IPS-15b (cell line): ENCODE measurements around the gene NEURL4.
A peak's percentile ranks its signal among the peaks of the same experiment; 100 is the strongest.

ENCODE experiments used
- H3K27me3 ChIP-seq: one replicate; pipeline ENCODE4 v1.6.1; 2013; ENCODE audit warnings: low read length; ENCODE audit not compliant: control insufficient read depth, insufficient read depth
- H3K36me3 ChIP-seq: one replicate; pipeline ENCODE4 v1.6.1; 2013; ENCODE audit warnings: low read length; ENCODE audit not compliant: control insufficient read depth, insufficient read depth
- H3K4me1 ChIP-seq: one replicate; pipeline ENCODE4 v1.6.1; 2013; ENCODE audit warnings: mild to moderate bottlenecking, low read length; ENCODE audit not compliant: control insufficient read depth, insufficient read depth
- H3K4me3 ChIP-seq: one replicate; pipeline ENCODE4 v1.5.1; 2013; ENCODE audit warnings: low read depth, low read length
- H3K9ac ChIP-seq: one replicate; pipeline ENCODE4 v1.6.1; 2013; ENCODE audit warnings: low read depth, mild to moderate bottlenecking, low read length
- H3K9me3 ChIP-seq: one replicate; pipeline ENCODE4 v1.6.1; 2013; ENCODE audit warnings: mild to moderate bottlenecking, low read length; ENCODE audit not compliant: control insufficient read depth, insufficient read depth

The NEURL4 gene

DNA sequence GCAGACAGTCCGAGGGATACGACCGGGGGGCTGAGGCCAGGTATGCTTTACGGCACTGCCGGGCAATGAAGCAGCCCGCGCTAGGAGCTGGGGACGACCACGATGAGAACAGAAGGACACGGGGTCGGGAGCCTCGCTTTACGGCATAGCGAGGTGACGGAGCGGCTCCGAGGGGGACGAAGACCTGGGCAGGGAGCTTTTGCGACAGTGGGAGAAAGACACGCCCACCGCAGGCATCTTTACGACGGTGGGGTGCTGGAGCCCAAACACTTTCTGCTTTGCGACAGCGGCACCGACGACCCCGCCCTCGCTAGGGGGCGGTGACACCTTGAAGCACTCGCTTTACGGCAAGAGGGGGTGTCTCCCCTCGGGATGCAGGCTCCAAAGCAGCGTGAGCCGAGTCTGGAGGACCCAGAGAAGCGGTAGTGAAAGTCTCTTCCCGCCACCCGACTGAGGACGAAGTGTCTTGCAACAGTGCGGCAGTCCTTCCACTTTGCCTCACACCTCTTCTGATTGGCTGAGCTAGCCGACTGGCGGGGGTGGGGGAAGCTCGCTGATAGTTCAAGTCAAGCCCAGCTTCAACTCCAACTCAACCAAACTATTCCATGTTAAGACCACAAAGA is 350 bp upstream of the NEURL4 start:
- peak overlapping the region; percentile 97 for H3K4me3 ChIP-seq
- H3K9ac ChIP-seq = peak overlapping the region; percentile 71
- no peaks in the 10 kb centered on the region for H3K27me3 ChIP-seq
- H3K36me3 ChIP-seq = peaks cover 16% of the 10 kb centered on the region
- H3K4me1 ChIP-seq = no peaks in the 10 kb centered on the region
- no peaks in the 10 kb centered on the region for H3K9me3 ChIP-seq

DNA sequence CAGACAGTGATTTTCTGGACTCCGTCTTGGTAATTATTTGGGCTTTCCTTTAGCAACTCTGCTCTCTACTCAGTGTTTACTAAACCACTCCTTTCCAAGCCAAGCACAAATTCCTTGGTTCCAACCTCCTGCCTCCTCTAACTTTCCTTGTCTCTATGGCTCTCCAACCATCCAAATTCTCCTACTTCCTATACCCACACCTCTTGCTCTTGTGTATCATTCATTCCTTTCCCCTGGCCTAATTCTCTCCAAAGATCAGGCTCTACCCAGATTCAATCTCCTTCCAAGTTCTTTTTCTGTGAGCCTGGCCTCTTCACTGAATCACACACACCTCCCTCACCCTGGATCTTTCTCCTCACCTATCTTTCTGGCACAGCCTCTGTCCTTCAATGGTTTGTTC is 1.1 kb downstream of the NEURL4 start:
- Histone ChIP-seq H3K4me3 (peak overlapping the region; percentile 97), H3K9me3 (no peaks in the 10 kb centered on the region), H3K36me3 (peaks cover 31% of the 10 kb centered on the region), H3K4me1 (no peaks in the 10 kb centered on the region), H3K9ac (no peak overlapping the region), H3K27me3 (no peaks in the 10 kb centered on the region)

DNA sequence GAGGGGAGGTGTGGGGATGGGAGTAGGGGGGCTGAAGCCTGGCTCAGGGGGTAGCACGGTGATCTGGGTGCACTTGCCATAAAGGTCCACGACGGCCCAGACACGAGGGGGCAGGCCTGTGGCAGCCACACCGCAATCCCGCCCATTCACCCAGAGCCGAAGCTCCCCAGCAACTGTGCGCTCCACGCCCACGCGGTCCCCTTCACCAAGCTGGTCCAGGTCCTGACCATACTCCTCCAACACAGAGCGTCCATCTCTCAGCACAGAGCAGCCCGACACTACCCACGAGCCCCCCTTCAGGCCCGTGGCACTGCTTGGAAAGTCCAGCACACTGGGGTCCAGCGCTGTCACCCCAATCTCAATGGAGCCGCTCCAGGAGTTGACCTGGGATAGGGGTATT is 1.6 kb downstream of the NEURL4 start:
- Histone ChIP-seq H3K9me3 (no peaks in the 10 kb centered on the region), H3K36me3 (peaks cover 36% of the 10 kb centered on the region), H3K27me3 (no peaks in the 10 kb centered on the region), H3K9ac (no peak overlapping the region), H3K4me3 (no peak overlapping the region), H3K4me1 (no peaks in the 10 kb centered on the region)

DNA sequence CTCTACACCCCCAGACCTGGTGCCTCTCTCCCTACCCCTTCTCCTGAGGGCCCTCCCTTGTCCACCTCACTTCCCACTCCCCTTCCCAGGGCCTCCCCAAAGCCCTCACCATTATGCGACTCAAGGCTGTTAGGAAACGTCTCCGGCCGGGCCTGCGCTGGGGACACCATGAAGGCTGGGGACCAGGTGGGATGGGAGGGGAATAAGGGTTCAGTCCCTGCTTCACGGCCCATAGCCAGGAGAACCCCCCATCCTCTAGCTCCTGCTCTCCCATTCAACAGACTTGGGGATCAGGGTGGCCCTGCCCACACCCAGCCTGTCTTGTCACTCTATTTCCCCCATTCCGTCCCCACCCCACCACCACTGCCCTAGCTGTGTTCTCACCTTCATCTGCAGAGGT is 2.1 kb downstream of the NEURL4 start:
- H3K36me3 ChIP-seq = peaks cover 41% of the 10 kb centered on the region
- no peaks in the 10 kb centered on the region for H3K4me1 ChIP-seq
- no peaks in the 10 kb centered on the region for H3K9me3 ChIP-seq
- no peaks in the 10 kb centered on the region for H3K27me3 ChIP-seq
- no peak overlapping the region for H3K9ac ChIP-seq
- no peak overlapping the region for H3K4me3 ChIP-seq

DNA sequence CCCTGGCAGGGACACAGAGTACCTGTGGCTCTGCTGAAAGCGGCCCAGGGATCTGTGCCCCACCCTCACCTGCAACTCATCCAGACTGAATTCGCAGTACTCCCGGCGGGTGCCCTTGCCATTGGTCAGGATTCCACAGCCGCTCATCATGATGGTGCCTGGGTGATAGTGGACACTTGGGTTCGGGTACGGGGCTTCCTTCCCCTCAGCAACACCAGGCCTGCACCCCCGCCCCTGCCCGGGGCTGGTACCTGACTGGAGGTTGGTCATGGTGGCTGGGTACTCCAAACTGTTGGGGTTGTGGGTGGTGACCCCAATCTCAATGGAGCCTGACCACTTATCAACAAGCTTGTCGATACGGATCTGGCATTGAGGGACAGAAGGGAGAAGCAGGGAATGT is 2.9 kb downstream of the NEURL4 start:
- peaks cover 49% of the 10 kb centered on the region for H3K36me3 ChIP-seq
- H3K27me3 ChIP-seq = no peaks in the 10 kb centered on the region
- no peak overlapping the region for H3K4me3 ChIP-seq
- no peaks in the 10 kb centered on the region for H3K9me3 ChIP-seq
- no peaks in the 10 kb centered on the region for H3K4me1 ChIP-seq
- H3K9ac ChIP-seq = no peak overlapping the region

DNA sequence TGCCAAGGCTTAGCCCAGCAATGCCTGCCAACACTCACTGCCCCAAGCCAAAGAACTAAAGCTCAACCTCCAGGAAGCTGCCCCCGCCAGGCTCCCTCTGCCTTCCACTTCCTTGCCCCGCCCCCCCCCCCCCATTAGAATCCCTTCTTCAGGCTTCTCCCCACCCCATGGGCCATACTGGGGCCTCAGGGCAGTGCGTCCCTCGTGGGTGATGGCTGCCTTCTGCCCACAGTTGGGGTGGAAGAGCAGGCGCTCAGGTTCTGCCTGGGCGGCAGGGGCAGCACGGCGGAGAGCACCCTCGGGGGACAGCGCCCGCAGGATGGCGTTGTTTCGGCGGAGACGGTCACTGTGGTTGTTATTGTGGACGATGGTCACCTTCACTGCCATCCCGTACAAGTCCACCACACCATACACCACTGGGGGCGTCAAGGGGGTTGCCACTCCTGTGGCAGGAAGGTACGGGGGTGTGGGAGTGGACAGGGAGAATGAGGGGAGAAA is 4.1 kb downstream of the NEURL4 start:
- Histone ChIP-seq H3K36me3 (peaks cover 59% of the 10 kb centered on the region), H3K9ac (no peak overlapping the region), H3K4me1 (no peaks in the 10 kb centered on the region), H3K9me3 (no peaks in the 10 kb centered on the region), H3K27me3 (no peaks in the 10 kb centered on the region), H3K4me3 (no peak overlapping the region)

DNA sequence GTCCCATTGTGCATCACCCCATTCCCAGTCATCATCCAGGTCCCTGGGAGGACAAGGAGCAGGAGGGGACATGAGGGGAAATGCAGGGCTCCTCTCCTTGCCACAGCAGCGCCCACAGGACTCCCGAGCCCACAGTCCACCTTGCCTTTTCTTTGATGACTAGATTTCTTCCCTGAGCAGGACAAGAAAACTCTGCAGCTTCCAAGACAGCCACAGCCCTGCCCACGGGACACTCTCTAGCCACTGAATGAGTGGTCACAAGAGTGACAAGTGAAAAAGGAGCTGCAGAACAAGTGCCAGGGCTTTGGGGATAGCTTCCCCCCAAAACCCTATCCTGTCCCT is 4.7 kb downstream of the NEURL4 start:
- H3K9ac ChIP-seq = no peak overlapping the region
- H3K36me3 ChIP-seq = peaks cover 59% of the 10 kb centered on the region
- no peaks in the 10 kb centered on the region for H3K4me1 ChIP-seq

DNA sequence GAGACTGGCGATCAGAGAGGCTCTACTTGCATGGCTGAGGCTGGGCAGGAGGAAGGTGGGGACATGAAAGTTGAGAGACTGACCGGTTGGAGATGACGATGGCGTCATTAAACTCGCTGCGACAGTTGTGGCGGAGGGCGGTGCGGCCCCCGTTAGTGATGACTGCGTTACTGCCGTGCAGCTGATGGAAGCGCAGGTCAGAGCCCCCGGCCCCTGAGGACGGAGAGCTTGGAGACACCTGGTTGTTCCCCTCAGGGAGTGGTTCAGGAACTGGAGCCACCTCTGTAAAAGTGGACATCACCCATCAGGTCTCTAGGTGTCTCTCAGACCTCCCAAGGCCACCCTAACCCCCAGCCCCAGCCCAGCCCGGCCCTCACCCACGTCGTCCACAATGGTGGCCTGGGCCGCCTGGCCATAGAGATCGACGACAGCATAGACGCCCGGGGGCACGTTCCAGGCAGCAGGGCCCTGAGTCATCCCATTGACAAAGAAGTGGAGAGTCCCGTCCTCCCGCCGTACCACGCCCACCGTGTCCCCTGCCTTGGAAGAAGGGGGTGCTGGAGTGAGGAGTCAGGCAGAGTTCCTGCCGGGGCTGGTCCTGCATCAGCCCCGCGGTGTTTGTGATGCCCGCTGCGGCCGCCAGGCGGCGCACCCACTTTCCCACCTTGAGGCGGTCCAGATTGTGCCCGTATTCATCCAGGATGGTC is 5.3 kb downstream of the NEURL4 start:
- no peaks in the 10 kb centered on the region for H3K27me3 ChIP-seq
- H3K9me3 ChIP-seq = no peaks in the 10 kb centered on the region
- no peak overlapping the region for H3K9ac ChIP-seq
- peaks cover 62% of the 10 kb centered on the region for H3K36me3 ChIP-seq
- H3K4me3 ChIP-seq = no peak overlapping the region
- no peaks in the 10 kb centered on the region for H3K4me1 ChIP-seq

More for the DNA sequence above, 4.7 kb downstream of the NEURL4 start:
- no peaks in the 10 kb centered on the region for H3K27me3 ChIP-seq
- no peak overlapping the region for H3K4me3 ChIP-seq
- H3K9me3 ChIP-seq = no peaks in the 10 kb centered on the region

DNA sequence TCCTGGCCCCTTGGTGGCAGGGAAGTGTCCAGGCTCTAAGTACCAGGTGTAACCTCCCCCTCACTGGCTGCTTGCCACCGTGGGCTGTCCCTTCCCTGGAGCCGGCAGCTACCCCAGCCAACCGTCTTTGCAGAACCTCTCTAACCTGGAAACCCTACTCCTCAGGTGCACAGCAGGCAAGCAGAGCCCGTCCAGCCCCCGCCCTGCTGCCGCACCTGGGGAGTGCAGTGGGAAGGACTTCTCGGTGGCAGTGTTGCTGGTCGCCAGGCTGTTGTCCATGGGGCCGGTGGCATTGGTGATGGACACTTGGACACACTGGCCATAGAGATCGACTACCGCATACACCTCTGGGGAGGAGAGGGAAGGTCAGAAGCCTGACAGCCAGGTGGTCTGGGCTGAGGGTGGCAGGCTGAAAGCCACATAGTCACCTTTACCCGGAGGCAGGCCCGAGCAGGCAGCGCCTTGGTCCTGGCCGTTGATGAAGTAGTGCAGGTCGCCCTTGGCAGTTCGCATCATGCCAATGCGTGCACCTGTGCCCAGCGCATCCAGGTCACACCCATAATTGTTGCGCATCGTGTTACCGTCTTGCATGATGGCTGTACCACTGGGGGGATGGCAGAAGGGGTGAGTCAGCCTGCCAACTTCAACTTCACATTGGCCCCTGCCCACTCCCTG is 6.5 kb downstream of the NEURL4 start:
- no peaks in the 10 kb centered on the region for H3K4me1 ChIP-seq
- no peak overlapping the region for H3K4me3 ChIP-seq
- H3K9me3 ChIP-seq = no peaks in the 10 kb centered on the region
- no peaks in the 10 kb centered on the region for H3K27me3 ChIP-seq
- H3K9ac ChIP-seq = no peak overlapping the region
- H3K36me3 ChIP-seq = peaks cover 74% of the 10 kb centered on the region

DNA sequence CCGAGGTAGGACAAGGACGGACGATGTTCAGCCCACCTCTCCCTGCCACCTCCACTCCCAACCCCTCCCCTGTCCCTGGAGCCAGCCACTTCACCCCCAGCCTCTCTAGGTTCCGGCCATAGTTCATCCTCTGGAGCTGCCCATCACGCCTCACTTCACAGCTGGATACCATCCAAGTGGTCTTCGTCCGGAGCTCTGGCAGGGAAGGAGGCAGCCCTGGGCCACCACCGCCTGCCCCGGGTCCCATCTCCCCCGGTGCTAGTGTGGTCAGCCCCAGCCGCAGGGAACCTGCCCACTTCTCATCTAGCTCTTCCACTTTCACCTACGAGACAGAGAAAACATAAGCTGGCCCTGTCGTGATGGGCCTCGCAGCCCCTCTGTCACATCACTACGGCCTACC is 7.7 kb downstream of the NEURL4 start:
- Histone ChIP-seq H3K4me3 (no peak overlapping the region), H3K36me3 (peaks cover 79% of the 10 kb centered on the region), H3K4me1 (no peaks in the 10 kb centered on the region)

DNA sequence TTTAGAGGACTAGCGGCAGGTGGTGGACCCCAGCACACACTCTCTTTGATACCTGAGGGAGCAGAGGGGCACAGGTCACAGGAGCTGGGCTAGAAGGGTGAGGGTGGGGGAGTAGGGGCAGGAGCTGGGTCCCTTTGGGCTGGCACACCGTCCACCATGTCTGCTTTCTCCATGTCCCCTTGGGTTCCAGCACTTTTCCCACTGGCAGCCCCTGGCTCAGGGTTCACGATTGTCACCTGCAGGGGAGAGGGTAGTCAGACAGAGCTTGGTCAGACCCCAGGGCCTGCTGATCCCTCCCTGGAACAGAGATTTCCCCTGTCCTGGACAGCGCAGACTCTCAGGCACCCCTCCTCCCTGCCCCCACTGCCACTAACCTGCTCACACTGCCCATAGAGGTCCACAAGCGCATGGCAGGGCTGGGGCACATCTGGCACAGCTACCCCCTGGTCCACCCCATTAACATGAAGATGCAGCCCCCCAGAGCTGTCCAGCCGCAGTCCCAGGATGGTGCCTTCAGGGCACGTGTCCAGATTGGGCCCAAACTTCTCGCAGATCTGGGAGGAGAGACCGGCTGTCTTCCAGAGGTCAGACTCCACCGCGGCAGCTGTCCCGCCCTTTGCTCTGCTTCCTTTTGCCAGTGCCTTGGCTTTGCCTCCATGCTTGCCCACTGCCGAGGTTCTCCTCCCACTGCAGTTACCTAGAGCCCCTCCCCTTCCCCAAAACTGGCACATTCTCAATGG is 10.8 kb downstream of the NEURL4 start:
- Histone ChIP-seq H3K36me3 (peaks cover 70% of the 10 kb centered on the region), H3K9ac (no peak overlapping the region), H3K9me3 (no peaks in the 10 kb centered on the region), H3K27me3 (no peaks in the 10 kb centered on the region), H3K4me3 (no peak overlapping the region), H3K4me1 (no peaks in the 10 kb centered on the region)

More for the DNA sequence above, 7.7 kb downstream of the NEURL4 start:
- no peak overlapping the region for H3K9ac ChIP-seq
- H3K9me3 ChIP-seq = no peaks in the 10 kb centered on the region
- H3K27me3 ChIP-seq = no peaks in the 10 kb centered on the region
